Globus pallidus (tissue), 1 donor: ENCODE measurements around the gene GPC1.
"Not testable (repeated sequence)": the region's sequence is repeated elsewhere in the genome, so short reads cannot be mapped to it uniquely, and the experiment has no call there.

Source experiments
- DNase-seq: peaks from one replicate; pipeline ENCODE4 v3.0.0-alpha.2; 2015; ENCODE audit warnings: low spot score

Gene GPC1

DNA sequence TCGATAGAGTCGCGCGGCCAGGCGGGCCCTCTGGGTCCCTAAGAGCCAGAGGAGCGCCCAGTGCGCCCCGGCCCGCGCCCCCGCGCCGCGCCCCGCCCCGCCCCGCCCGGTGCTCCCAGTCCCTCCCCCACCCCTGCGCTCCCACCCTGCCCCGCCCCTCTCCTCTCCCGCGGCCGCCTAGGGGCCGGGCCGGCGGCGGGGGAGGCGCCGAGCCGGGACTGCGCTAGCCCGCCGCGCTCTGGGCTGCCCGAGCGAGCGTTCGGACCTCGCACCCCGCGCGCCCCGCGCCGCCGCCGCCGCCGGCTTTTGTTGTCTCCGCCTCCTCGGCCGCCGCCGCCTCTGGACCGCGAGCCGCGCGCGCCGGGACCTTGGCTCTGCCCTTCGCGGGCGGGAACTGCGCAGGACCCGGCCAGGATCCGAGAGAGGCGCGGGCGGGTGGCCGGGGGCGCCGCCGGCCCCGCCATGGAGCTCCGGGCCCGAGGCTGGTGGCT is at the start of gene GPC1:
TSS of gene GPC1 (plus strand) at position 207 of the 491 bp plus-strand sequence. CDS start at position 463, 256 bp downstream.
- peak; percentile 77 for DNase-seq

DNA sequence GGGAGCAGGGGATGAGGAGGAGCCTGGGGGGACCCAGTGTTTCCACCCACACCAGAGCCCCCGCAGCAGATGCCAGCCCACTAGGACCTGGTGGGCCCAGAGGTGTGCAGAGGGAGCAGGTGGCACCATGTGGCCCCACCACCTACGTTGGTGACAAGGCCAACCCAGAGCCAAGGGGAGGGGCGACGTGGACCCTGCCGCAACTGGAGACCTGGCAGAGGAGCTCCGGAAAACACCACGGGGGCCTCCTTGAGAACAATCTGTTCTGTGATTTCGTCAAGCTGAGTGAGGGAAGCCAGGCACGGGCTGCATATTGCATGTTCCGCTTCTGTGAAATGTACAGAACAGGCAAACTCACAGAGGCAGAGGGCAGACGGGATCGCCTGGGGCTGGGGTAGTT is 49.1 kb upstream of the GPC1 start:
- DNase-seq, result no peak

DNA sequence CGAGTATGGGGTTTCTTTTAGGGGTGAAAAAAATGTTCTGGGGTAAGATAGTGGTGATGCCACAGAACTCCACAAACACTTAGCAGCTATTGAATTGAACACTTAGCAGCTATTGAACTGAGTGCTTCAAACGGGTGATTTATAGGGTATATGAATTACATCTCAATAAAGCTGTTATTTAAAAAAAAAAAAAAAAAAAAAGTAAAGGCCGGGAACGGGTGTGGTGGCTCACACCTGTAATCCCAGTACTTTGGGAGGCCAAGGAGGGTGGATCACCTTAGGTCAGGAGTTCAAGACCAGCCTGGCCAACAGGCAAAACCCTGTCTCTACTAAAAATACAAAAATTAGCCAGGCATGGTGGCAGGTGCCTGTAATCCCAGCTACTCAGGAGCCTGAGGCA is 48.7 kb upstream of the GPC1 start:
- not testable (repeated sequence) for DNase-seq

GRCh38 chr2:240387325-240387668 is 48.2 kb upstream of the GPC1 start:
- DNase-seq, result no peak

- peak; percentile 51 for DNase-seq
Measured at GRCh38 chr2:240387669-240388358, 47.6 kb upstream of the GPC1 start.

DNA sequence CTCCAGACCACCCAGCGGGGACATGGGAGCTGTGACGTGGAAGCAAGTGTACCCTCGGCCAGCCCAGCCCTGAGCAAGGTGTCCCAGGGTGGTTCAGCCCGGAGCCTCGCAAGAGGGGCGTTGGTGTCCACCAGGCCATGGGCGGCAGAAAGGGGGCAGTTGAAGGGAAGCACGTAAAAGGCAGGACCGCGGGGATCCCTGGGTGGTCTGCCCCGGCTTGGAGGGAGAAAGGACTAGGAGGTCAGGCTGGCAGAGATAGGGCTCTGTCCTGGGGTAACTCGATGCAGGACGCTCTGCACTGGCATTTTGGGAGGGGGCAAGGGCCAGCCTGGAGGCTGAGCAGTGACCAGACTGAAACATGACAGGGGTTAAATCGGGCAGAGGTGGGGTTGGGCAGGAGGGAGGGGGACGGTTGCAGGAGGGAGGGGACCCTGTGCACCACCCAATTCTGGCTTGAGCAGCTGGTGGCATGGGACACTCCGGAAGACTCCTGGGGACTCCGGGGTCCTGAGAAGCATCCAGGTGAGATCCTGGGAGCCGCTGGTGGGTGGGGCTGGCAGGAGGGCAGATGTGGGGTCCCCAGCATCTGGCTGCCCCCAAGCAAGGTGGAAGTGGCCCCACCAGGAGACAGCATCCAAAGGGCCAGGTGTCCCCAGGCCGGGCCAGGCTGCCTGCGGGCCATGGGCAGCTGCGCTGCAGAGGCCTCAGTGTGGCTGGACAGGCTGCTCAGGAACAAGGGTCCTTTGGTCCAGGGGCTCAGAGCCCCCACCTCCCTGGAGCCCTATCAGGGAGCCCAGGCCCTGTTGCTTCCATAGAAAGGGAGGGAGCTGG is 46.8 kb upstream of the GPC1 start:
- no peak for DNase-seq

GRCh38 chr2:240389302-240389805 is 46.1 kb upstream of the GPC1 start:
- no peak for DNase-seq

DNA sequence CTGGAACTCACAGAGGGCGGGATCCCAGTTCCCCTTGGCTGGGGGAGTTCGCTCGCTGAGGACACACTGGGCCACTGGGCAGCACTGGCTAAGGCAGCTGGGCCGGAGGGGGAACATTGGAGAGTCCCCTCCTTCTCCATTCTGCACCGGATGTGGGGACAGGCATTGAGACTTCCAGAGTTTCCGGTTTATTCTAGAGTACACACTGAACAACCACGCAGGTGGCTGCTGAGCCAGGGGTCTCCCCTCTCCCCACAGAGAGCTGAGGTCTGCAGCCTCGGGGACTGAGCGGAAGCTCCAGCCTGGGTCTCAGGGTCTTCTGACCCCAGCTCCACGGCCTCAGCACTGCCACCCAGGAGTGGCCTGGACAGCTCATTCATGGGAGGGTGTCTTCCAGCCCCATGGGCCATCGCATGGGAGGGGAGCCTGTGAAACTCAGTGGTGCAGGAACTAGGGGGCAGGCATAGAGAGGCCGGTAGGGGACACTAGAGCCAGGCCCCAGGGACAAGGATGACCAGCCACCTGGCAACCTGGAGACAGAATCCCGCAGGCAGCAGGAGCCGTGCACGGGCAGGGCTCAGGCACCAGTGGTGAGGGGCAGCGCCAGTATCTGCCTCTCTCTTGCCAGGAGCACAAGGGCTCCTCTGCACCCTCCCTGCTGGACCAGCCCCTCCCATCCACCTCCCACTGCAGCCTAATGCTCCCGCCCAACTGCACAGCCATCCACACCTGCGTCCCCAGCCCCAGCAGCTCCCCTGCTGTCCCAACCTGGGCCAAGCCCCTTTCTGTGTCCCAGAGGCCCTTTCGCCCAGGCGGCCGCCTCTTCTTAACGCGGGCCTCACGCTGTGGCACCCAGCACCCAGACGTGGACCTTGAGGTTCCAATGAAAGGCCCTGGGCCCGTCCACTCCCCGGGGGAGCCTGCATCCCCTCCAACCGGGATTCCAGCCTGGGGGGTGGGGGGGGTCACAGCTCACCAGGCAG is 45.1 kb upstream of the GPC1 start:
- no peak for DNase-seq

- no peak for DNase-seq
Measured at GRCh38 chr2:240391111-240392051, 44.1 kb upstream of the GPC1 start.

GRCh38 chr2:240392084-240392947 is 43.1 kb upstream of the GPC1 start:
- DNase-seq, result no peak

GRCh38 chr2:240392948-240393830 is 42.3 kb upstream of the GPC1 start:
- DNase-seq, result no peak

- DNase-seq, result no peak
Measured at GRCh38 chr2:240393831-240394410, 41.5 kb upstream of the GPC1 start.

DNA sequence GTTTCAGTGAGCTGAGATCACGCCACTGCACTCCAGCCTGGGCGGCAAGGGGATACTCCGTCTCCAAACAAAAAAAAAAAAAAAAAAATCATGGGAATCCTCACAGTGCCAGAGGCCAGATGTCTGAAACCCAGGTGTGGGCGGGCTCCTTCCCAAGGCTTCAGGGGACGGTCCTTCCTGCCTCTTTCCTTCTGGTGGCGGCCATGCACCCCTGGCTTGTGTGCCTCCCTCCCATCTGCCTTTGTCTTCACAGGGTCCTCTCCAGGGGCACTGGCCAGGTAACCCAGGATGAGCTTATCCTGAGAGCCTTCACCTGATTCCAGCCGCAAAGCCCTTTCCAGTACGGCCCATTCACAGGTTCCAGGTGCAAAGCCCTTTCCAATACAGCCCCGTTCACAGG is 40.9 kb upstream of the GPC1 start:
- DNase-seq, result no peak

DNA sequence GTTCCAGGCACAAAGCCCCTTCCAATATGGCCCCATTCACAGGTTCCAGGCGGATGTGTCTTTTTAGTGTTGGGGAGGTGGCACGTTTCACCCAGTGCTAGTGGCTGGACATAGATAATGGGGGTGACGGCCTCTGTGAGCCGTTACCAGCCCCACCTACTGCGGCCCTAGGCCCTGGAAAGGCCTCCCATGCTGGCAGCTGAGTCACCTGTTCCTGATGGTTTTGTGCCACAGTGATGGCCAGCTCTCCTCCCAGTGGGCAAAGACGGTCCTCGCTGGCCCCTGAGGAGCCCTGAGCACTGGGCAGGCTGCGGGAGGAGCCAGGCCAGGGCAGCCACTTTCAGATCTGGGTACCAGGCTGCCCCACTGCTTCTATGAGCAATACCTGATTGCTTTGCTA is 40.0 kb upstream of the GPC1 start:
- no peak for DNase-seq

- DNase-seq, result no peak
Measured at GRCh38 chr2:240395896-240396622, 39.4 kb upstream of the GPC1 start.

GRCh38 chr2:240396623-240397541 is 38.6 kb upstream of the GPC1 start:
- DNase-seq, result no peak

DNA sequence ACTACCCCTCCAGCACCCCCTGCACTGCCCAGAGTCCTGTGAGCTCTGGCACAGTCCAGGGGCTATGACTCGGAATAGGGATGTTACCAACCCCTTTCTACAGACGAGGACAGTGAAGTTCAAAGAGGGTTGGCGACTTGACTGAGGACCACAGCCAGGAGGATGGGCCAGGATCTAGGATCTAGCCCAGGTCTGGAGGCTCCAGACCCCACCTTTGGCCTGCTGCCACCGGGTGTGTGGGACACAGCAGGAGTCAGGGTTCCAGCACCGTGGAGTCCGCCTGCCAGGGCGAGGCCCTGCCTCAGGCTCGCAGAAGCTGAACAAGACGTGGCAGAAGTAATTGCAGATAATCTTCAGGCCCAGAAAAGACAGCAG is 37.9 kb upstream of the GPC1 start:
- no peak for DNase-seq
